Measurements from ENCODE around the gene UGGT2. TPM values are rescaled to one million over a fixed set of nuclear protein-coding genes. Genes with fewer than 3 reads are reported as not detected.
"Not testable (repeated sequence)": the region's sequence is repeated elsewhere in the genome, so short reads cannot be mapped to it uniquely, and the experiment has no call there.

The UGGT2 gene
- total RNA-seq, 1 experiment from 2014 or later = 34.0 TPM

- no peak for DNase-seq (ENCODE audit: low spot score)
Measured at GRCh38 chr13:95968906-95969305, 84.3 kb downstream of the UGGT2 start.

GRCh38 chr13:95957331-95957730 lies 95.9 kb downstream of the UGGT2 start:
- DNase-seq (ENCODE audit: low spot score) = no peak

GRCh38 chr13:95956589-95957148 lies 96.5 kb downstream of the UGGT2 start:
- DNase-seq (ENCODE audit: low spot score) = no peak

GRCh38 chr13:95955719-95956118 lies 97.5 kb downstream of the UGGT2 start:
- DNase-seq (ENCODE audit: low spot score) = no peak

GRCh38 chr13:95955255-95955654 lies 97.9 kb downstream of the UGGT2 start:
- no peak for DNase-seq (ENCODE audit: low spot score)

GRCh38 chr13:95954266-95954665 lies 98.9 kb downstream of the UGGT2 start:
- DNase-seq (ENCODE audit: low spot score) = no peak

GRCh38 chr13:95950103-95950502 lies 103.1 kb downstream of the UGGT2 start:
- no peak for DNase-seq (ENCODE audit: low spot score)

- no peak for DNase-seq (ENCODE audit: low spot score)
Measured at GRCh38 chr13:95948656-95949055, 104.5 kb downstream of the UGGT2 start.

- no peak for DNase-seq (ENCODE audit: low spot score)
Measured at GRCh38 chr13:95937714-95938320, 115.4 kb downstream of the UGGT2 start.

- DNase-seq (ENCODE audit: low spot score) = no peak
Measured at GRCh38 chr13:95931300-95932025, 121.7 kb downstream of the UGGT2 start.

GRCh38 chr13:95929430-95929829 lies 123.8 kb downstream of the UGGT2 start:
- DNase-seq (ENCODE audit: low spot score) = no peak

GRCh38 chr13:95928367-95928906 lies 124.8 kb downstream of the UGGT2 start:
- not testable (repeated sequence) for DNase-seq (ENCODE audit: low spot score)

GRCh38 chr13:95926231-95926630 lies 127.0 kb downstream of the UGGT2 start:
- no peak for DNase-seq (ENCODE audit: low spot score)

- peak; percentile 35 for DNase-seq (ENCODE audit: low spot score)
Measured at GRCh38 chr13:95924389-95924994, 128.7 kb downstream of the UGGT2 start.

GRCh38 chr13:95921485-95921884 lies 131.7 kb downstream of the UGGT2 start:
- DNase-seq (ENCODE audit: low spot score) = no peak

GRCh38 chr13:95920485-95920884 lies 132.7 kb downstream of the UGGT2 start:
- no peak for DNase-seq (ENCODE audit: low spot score)

- no peak for DNase-seq (ENCODE audit: low spot score)
Measured at GRCh38 chr13:95918860-95919259, 134.3 kb downstream of the UGGT2 start.

GRCh38 chr13:95914991-95915501 lies 138.2 kb downstream of the UGGT2 start:
- no peak for DNase-seq (ENCODE audit: low spot score)

- no peak for DNase-seq (ENCODE audit: low spot score)
Measured at GRCh38 chr13:95906999-95907398, 146.2 kb downstream of the UGGT2 start.

- DNase-seq (ENCODE audit: low spot score) = no peak
Measured at GRCh38 chr13:95903569-95903968, 149.6 kb downstream of the UGGT2 start.

GRCh38 chr13:95902741-95903140 lies 150.5 kb downstream of the UGGT2 start:
- DNase-seq (ENCODE audit: low spot score) = no peak

GRCh38 chr13:95898256-95898655 lies 154.9 kb downstream of the UGGT2 start:
- DNase-seq (ENCODE audit: low spot score) = no peak
